ENCODE data around the gene MRNIP.
"Not testable (repeated sequence)": the region's sequence is repeated elsewhere in the genome, so short reads cannot be mapped to it uniquely, and the experiment has no call there.

Gene MRNIP

GRCh38 chr5:179792612-179793467, 65.8 kb downstream of the MRNIP start:
- DNase-seq (ENCODE audit: low read depth) = no peak

- no peak for DNase-seq (ENCODE audit: low read depth)
These were observed 66.6 kb downstream of the MRNIP start for GRCh38 chr5:179791881-179792611.

GRCh38 chr5:179789278-179789677, 69.3 kb downstream of the MRNIP start:
- not testable (repeated sequence) for DNase-seq (ENCODE audit: low read depth)

GRCh38 chr5:179788193-179788854, 70.3 kb downstream of the MRNIP start:
- no peak for DNase-seq (ENCODE audit: low read depth)

Measured in T-helper 22 cell (primary cell).